GM19468 (cell line): ENCODE measurements around the gene CACNA1A.
"Not testable (repeated sequence)": the region's sequence is repeated elsewhere in the genome, so short reads cannot be mapped to it uniquely, and the experiment has no call there.

ENCODE experiments used
- ATAC-seq: cut with Tn5 transposase; IDR thresholded peaks from one replicate; pipeline ENCODE4 v1.9.1; 2021; ENCODE audit warnings: mild to moderate bottlenecking, moderate library complexity, moderate number of reproducible peaks; ENCODE audit not compliant: unreplicated experiment; ENCODE audit errors: extremely low read depth

The CACNA1A gene

DNA sequence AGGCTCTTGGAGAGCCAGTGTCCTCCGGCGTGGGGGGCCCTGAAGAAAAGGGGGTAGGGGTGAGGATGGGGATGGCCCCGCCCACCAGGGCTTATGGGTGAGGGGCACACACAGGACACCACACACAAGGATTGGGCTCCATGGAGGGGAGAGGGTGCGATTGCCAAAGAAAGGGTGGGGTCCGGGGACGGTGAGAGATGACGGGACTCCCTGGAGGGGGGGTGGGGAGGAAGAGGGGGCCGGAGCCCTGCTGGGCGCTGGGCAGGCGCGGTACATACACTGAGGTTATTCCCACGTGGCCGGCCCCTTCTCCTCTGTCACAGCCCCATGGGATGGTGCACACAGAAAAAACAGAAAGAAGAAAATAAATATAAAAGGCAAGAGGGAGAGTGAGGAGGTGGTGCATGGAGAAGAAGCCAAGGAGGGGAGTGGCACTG is 295.9 kb downstream of the CACNA1A start:
- ATAC-seq = no peak

DNA sequence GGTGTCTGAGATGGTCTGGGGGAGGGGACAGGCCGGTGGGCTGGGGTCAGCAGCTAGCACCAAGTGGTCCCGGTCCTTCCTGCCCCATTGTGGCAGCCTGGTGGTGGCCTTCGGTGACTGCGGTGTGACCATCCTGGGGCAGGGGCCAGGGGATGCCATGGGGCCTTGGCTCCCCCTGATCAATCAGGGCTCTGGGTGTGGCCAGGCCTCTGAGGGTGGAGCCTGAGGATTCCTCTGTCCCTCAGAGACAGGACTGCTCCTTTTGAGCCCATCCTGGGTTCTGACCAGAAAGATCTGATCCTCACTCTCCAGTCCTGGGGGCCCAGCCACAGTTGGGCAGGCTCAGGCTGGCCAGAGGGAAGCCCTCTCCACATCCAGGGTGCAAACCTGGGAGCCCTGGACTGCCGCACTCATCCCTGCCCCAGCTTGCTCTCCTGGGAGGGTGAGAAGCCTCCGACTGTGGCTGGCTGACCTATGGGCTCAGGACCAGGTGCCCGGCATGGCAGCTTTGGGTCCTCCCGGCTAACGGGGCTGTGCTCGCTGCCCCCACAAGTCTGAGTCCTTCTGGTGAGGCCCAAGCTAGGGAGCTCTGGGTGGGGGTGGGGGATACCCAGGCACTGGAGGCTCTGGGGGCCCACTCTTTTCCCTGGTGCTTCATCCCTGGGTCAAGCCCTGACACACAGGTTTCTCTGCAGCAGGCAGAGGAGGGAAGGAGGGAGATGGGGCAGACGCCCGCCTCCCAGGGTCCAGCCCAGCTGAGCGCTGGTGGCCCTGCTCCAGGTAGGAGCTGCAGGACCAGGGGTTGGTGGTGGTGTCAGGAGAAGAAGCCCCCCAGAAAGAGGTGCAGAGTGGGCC is 296.6 kb downstream of the CACNA1A start:
- no peak for ATAC-seq

DNA sequence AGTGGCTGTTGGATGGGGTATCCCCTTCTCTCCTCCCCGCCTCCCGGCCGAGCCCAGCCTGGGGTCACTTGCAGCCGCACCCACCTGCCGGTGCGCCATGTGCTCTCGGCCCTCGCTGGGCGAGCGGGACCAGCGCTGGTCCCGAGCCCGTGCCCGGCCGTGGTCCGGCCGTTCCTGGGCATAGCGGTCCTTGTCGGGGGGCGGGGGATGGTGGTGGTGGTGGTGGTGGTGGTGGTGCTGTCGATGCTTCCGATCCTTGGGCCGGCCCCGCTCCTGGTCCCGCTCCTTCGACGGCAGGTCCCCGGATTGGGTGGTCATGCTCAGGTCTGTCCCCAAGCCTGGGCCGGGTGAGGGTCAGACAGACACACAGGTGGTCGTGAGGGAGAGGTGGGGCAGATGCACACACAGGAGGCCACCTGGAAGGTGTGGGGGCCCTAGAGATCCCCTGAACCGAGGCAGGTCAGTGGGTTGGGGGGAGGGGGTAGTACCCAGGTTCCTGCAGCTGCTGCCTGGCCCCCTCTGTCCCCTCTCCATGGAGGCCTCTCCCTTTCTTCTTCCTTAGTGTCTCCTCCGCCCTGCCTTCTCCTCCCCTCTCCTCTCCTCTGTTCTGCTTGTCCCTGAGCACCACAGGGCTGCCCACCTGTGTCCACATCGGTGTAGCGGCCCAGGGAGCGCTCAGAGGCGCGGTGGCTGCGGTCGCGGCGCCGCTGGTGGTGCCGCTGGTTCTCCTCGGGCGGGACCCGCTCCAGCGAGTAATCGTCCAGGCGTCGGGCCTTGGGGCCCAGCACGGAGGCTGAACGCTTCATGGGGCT is 297.4 kb downstream of the CACNA1A start:
- no peak for ATAC-seq

DNA sequence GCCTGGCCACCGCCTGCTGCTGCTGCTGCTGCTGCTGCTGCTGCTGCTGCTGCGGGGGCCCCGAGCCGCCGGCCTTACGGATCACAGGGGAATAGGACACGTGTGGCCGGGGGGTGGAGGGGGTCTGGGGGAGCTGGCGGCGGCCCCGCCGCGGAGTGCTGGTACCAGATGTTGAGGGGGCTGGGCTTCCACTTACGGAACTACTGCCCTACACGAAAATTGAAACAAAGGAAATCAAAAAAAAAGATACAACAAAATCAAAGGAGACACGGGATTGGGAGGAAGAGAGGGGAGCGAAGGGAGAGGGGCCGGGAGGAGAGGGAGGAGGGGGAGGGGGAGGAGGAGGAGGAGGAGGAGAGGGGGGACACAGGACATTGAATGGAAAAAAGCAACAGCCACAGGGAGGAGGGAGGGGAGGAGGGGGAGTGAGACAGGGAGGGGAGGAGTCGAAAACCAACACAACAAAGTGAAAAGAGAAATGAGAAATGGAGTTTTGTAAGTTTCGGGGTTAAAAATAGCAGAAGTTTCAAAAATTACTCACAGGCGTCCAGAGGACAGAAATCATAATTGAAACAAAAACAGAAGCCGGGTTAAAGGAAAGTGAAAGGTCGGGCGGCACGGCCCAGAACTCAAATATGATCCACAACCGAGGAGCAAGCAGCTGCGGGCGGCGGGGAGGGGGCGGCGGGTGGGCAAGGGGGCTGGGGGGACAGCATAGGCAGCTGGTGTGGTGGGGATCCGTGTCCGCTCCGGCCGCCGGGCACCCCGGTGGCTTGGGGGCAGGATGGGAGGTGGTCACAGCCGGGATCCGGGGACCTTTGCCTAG is 298.2 kb downstream of the CACNA1A start:
- peak; percentile 29 for ATAC-seq

DNA sequence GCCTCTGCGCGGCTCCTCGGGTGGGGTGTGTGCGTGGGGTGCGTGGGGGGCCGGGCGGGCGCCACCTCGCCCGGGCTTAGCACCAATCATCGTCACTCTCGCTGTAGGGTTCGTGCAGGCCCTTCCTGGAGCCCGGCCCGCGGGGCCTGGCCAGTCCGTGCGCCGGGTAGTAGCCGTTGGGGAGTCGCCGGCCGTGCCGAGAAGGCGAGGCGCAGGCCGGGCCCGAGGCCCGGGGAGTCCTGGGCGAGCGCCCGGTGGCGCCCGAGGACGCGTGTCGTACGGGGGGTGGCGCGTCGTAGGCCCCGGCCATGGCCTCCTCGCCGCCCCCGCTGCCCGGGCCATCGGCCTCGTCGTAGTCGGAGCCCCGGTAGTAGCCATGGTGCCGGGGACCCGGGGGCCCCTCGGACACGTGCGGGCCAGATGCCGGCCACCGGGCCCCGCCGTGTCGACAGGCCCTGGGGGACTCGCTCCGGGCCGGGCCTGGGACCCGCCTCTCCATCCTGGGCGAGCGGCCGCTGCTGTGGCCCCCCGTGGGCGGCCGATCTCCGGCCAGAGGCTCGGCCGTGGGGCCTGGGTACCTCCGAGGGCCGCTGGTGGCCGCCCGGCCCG is 298.9 kb downstream of the CACNA1A start:
- ATAC-seq = no peak

DNA sequence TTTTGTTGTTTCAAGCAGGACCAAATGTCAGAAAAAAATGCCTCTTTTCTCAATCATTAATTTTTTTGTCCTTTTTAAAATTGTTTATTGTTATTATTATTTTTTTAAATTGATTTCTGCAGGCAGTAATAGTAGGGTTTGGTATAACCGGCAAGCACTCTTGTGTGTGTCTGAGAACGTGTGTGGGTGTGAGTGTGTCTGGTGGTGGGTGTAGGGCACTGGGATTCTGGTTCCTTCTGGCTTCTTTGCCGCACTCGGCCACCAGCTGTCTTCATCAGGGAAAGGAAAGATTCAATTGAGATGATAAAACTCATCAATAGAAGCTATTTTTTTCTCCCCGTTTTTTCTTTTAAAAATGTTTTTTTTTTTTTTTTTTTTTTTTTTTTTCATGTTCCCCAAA is 299.7 kb downstream of the CACNA1A start:
- no peak for ATAC-seq

DNA sequence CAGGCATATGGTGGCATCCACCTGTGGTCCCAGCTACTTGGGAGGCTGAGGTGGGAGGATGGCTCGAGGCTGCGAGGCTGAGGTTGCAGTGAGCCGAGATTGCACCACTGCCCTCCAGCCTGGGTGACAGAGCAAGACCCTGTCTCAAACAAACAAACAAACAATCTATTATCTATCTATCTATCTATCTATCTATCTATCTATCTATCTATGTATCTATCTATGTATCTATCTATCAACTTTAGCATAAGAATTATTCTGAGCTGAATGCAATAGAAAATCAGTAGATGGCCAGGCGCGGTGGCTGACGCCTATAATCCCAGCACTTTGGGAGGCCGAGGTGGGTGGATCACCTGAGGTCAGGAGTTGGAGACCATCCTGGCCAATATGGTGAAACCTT is 304.2 kb downstream of the CACNA1A start:
- not testable (repeated sequence) for ATAC-seq

DNA sequence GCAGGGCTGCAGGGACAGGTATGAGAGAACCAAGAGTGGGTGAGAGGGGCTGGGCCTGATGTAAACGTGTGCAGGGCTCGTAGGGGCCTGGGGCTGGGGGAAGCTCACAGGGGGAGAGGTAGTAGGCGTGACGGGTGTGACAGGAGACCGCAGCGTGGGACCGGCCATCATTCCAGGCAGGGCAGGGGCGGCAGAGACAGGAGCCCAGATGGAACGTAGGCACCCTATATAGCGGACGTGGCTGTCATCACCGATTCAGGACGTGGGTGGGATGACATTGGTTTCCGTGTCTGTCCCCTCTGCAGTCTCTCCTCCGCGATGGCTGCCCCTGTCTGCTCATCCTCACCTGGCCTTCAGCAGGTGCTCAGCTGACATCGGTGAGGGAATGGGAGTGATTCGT is 307.6 kb downstream of the CACNA1A start:
- ATAC-seq = no peak

DNA sequence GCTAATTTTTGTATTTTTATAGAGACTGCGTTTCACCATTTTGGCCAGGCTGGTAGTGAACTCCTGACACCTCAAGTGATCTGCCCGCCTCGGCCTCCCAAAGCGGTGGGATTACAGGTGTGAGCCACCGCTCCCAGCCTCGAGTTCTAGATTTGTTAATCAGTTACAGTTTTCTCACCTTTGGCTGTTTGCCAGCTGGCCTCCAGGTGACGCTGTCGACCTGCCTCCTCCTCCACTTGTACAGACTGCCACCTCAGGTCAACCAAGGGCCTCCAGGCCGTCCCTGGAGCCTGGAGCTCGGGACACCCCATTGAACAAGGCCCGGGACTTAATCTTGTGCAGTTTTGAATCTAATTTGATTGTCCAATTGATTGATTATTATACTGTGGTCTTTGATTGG is 310.6 kb downstream of the CACNA1A start:
- no peak for ATAC-seq

DNA sequence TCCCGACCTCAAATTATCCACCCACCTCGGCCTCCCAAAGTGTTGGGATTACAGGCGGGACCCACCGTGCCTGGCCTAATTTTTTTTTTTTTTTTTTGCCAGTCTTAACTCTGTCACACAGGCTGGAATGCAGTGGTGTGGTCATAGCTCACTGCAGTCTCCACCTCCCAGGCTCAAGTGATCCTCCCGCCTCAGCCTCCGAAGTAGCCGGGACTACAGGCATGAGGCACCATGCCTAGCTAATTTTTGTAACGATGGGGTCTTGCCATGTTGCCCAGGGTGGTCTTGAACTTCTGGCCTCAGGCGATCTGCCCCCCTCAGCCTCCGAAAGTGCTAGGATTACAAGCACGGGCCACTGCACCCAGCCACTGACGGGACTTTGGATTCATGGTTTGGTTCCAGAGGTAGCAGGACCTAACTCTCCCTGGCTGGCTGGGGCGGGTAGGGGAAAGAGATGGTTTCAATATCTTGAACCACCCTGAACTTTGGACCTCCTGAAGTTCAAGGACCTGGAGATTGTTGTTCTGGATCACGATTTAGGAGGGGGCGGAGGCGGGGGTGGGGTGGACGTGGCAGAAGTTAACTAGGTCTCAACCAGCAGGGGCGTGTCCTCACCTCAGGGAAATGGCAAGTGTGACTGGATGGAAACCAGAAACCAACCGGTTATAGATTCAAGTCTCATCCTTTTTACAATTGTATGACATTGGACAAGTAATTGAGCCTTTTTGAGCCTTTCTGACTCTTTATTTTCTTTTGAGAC is 315.3 kb downstream of the CACNA1A start:
- ATAC-seq = no peak

DNA sequence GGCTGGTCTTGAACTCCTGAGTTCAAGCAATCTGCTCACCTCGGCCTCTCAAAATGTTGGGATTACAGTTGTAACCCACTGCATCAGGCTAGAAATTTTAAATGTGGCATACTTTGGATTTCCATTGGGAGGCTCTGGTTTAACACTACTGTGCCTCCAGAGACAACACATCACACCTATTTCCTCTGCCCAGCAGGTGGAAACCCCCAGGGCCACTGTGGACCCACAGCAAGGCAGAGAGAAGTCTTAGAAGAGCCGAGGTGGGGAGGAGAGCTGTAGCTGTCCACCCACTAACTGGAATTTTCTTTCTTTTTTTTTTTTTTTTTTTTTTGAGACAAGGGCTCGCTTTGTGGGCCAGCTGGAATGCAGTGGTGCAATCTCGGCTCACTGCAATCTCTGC is 316.7 kb downstream of the CACNA1A start:
- no peak for ATAC-seq

DNA sequence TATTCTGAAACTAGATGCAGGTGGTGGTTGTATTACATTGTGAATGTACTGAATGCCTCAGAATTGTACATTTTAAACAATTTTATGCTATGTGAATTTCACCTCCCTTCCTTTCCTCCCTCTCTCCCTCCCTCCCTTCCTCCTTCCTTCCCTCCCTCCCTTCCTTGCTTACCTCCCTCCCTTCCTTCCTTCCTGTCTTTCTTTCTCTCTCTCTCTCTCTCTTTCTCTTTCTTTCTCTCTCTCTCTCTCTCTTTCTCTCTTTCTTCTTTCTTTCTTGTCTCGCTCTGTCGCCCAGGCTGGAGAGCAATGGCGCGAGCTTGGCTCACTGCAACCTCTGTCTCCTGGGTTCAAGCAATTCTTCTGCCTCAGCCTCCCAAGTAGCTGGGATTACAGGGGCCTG is 318.9 kb downstream of the CACNA1A start:
- ATAC-seq = no peak

DNA sequence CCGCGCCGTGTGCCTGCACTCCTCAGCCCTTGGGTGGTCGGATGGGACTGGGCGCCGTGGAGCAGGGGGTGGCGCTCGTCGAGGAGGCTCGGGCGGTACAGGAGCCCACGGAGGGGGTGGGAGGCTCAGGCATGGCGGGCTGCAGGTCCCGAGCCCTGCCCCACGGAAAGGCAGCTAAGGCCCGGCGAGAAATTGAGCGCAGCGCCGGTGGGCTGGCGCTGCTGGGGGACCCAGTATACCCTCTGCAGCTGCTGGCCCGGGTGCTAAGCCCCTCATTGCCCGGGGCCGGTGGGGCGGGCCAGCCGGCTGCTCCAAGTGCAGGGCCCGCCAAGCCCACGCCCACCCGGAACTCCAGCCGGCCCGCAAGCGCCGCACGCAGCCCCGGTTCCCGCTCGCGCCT is 319.6 kb downstream of the CACNA1A start:
- not testable (repeated sequence) for ATAC-seq

DNA sequence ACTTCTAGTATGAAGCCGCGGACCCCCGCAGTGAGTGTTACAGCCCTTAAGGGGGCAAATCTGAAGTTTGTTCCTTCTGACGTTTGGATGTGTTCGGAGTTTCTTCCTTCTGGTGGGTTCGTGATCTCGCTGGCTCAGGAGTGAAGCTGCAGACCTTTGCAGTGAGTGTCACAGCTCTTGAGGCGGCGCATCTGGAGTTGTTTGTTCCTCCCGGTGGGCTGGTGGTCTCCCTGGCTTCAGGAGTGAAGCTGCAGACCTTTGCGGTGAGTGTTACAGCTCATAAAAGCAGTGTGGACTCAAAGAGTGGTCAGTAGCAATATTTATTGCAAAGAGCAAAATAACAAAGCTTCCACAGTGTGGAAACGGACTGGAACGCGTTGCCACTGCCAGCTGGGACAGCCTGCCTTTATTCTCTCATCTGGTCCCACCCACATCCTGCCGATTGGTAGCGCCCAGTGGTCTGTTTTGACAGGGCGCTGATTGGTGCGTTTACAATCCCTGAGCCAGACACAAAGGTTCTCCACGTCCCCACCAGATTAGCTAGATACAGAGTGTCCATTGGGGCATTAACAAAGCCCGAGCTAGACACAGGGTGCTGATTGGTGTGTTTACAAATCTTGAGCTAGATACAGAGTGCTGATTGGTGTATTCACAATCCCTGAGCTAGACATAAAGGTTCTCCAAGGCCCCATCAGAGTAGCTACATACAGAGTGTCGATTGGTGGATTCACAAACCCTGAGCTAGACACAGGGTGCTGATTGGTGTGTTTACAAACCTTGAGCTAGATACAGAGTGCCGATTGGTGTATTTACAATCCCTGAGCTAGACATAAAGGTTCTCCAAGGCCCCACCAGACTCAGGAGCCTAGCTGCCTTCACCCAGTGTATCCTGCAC is 320.3 kb downstream of the CACNA1A start:
- not testable (repeated sequence) for ATAC-seq

DNA sequence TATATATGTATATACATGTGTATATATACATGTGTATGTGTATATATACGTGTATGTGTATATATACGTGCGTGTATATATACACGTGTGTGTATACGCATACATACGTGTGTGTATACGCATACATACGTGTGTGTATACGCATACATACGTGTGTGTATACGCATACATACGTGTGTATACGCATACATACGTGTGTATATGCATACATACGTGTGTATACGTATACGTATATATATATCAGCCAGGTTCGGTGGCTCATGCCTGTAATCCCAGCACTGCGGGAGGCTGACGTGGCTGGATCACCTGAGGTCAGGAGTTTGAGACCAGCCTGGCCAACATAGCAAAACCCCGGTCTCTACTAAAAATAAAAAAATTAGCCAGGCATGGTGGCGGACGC is 321.4 kb downstream of the CACNA1A start:
- not testable (repeated sequence) for ATAC-seq

DNA sequence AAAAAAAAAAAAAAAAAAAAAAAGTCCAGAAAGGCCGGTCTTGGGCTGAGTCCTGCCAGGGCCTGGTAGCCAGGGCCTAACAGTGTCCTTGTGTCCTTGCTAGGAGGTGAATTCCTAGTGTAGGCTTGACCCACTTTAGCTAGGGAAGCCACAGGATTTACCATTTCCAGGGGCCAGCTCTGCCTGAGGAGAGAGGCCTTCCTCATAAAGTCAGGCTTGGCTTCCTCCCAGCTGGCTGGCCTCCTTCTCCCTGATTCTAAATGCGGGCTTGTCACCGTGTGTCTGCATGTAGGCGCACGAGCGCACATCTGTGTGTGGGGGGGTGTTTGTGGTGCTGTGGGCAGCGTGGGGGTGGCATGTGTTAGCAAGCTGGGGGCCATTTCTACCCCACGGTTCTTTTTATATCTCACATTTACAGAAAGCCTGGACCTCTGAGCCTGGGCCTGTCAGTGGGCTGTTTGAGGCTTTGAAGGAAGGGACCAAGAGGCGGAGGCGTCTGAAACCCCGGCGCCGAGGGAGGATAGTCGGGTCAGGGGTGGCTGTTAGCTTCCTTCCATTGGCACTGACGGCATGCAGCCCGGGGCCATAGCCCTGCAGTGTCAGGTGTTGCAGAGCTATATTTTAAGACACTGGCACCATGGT is 324.4 kb downstream of the CACNA1A start:
- ATAC-seq = no peak

DNA sequence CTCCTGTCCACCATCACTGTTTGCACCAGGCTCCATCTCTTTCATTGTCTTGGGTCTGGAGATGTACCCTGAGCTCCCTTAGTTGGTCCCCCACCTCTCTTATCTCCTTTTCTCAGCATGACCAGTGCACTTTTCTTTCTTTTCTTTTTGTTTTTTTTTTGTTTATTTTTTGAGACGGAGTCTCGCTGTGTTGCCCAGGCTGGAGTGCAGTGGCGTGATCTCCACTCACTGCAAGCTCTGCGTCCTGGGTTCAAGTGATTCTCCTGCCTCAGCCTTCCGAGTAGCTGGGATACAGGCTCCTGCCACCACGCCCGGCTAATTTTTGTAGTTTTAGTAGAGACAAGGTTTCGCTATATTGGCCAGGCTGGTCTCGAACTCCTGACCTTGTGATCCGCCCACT is 328.0 kb downstream of the CACNA1A start:
- not testable (repeated sequence) for ATAC-seq

DNA sequence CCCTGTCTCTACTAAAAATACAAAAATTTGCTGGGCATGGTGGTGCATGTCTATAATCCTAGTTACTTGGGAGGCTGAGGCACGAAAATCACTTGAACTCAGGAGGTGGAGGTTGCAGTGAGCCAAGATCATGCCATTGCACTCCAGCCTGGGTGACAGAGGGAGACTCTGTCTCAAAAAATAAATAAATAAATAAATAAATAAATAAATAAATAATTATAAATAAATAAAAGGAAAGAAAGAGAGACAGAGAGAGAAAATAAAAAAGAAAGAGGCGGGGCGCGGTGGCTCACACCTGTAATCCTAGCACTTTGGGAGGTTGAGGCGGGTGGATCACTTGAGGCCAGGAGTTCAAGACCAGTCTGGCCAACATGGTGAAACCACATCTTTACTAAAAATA is 328.7 kb downstream of the CACNA1A start:
- not testable (repeated sequence) for ATAC-seq
